Upper lobe of left lung (tissue), 4 donors: Measurements from ENCODE around the gene KAT2A.

Source experiments
- CTCF ChIP-seq, 6 experiments: fragments of 450-650 bp in 4 of 6; fragments of 200-600 bp in 2 of 6; sonication (generic) in 2 of 6; IDR thresholded peaks; one replicate each; pipeline ENCODE4 v1.5.1; 2016 to 2019; ENCODE audit warnings: antibody characterized with exemption in 6 of 6
- EP300 ChIP-seq, 4 donors: sonication (generic); formaldehyde crosslinking; IDR thresholded peaks; one replicate each; pipeline ENCODE4 v1.5.1; 2017; ENCODE audit warnings: antibody characterized with exemption in 4 of 4, control low read depth in 2 of 4
- POLR2AphosphoS5 ChIP-seq, 2 donors: sonication (generic); formaldehyde crosslinking; IDR thresholded peaks; one replicate each; pipeline ENCODE4 v1.5.1; 2017; ENCODE audit warnings: antibody characterized with exemption in 2 of 2

GRCh38 chr17:42109086-42109485 is 12.1 kb downstream of the KAT2A start:
- TF ChIP-seq CTCF (IDR thresholded peaks at IDR 0.05), result no peak
- no peak for TF ChIP-seq POLR2AphosphoS5 (IDR thresholded peaks at IDR 0.05)
- no peak for TF ChIP-seq EP300 (IDR thresholded peaks at IDR 0.05)
